ENCODE measurements around the gene NOTCH1.
"Not testable (repeated sequence)": the region's sequence is repeated elsewhere in the genome, so short reads cannot be mapped to it uniquely, and the experiment has no call there.

GRCh38 chr9:136558846-136559245 lies 13.0 kb upstream of the NOTCH1 start:
- TF ChIP-seq POLR2A (IDR thresholded peaks at IDR 0.05) = not testable (repeated sequence)
- TF ChIP-seq, protein P1, sequence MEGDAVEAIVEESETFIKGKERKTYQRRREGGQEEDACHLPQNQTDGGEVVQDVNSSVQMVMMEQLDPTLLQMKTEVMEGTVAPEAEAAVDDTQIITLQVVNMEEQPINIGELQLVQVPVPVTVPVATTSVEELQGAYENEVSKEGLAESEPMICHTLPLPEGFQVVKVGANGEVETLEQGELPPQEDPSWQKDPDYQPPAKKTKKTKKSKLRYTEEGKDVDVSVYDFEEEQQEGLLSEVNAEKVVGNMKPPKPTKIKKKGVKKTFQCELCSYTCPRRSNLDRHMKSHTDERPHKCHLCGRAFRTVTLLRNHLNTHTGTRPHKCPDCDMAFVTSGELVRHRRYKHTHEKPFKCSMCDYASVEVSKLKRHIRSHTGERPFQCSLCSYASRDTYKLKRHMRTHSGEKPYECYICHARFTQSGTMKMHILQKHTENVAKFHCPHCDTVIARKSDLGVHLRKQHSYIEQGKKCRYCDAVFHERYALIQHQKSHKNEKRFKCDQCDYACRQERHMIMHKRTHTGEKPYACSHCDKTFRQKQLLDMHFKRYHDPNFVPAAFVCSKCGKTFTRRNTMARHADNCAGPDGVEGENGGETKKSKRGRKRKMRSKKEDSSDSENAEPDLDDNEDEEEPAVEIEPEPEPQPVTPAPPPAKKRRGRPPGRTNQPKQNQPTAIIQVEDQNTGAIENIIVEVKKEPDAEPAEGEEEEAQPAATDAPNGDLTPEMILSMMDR (IDR thresholded peaks at IDR 0.05) = not testable (repeated sequence)
